NCI-H1092 treated with DMSO at 0.1 percent for 48 hours (cell line): ENCODE data around the gene COL19A1.

Source experiments
- DNase-seq: peaks from one replicate; lab custom pipeline; 2025; lab: John Stamatoyannopoulos, UW

Gene COL19A1

GRCh38 chr6:70125602-70126001 lies 259.2 kb downstream of the COL19A1 start:
- no peak for DNase-seq

- DNase-seq: no peak
These were observed 263.0 kb downstream of the COL19A1 start for GRCh38 chr6:70129341-70129740.

- DNase-seq: no peak
These were observed 264.5 kb downstream of the COL19A1 start for GRCh38 chr6:70130865-70131264.

- DNase-seq: no peak
These were observed 265.2 kb downstream of the COL19A1 start for GRCh38 chr6:70131528-70131927.

GRCh38 chr6:70133246-70133645 lies 266.9 kb downstream of the COL19A1 start:
- no peak for DNase-seq

GRCh38 chr6:70134542-70134941 lies 268.2 kb downstream of the COL19A1 start:
- no peak for DNase-seq

- DNase-seq: no peak
These were observed 269.1 kb downstream of the COL19A1 start for GRCh38 chr6:70135219-70136160.

GRCh38 chr6:70136996-70137395 lies 270.6 kb downstream of the COL19A1 start:
- no peak for DNase-seq

- no peak for DNase-seq
These were observed 274.1 kb downstream of the COL19A1 start for GRCh38 chr6:70140496-70140895.

- no peak for DNase-seq
These were observed 275.7 kb downstream of the COL19A1 start for GRCh38 chr6:70142034-70142433.

- DNase-seq: no peak
These were observed 278.8 kb downstream of the COL19A1 start for GRCh38 chr6:70145178-70145577.

GRCh38 chr6:70149209-70149788 lies 282.9 kb downstream of the COL19A1 start:
- DNase-seq: no peak

- DNase-seq: no peak
These were observed 284.2 kb downstream of the COL19A1 start for GRCh38 chr6:70150521-70150920.

- DNase-seq: no peak
These were observed 285.3 kb downstream of the COL19A1 start for GRCh38 chr6:70151616-70152015.

- DNase-seq: no peak
These were observed 286.4 kb downstream of the COL19A1 start for GRCh38 chr6:70152786-70153185.

- no peak for DNase-seq
These were observed 290.7 kb downstream of the COL19A1 start for GRCh38 chr6:70157086-70157485.

- DNase-seq: no peak
These were observed 293.9 kb downstream of the COL19A1 start for GRCh38 chr6:70160276-70160675.

- no peak for DNase-seq
These were observed 296.6 kb downstream of the COL19A1 start for GRCh38 chr6:70162972-70163371.

- no peak for DNase-seq
These were observed 297.4 kb downstream of the COL19A1 start for GRCh38 chr6:70163795-70164194.

- DNase-seq: no peak
These were observed 298.2 kb downstream of the COL19A1 start for GRCh38 chr6:70164556-70164955.

GRCh38 chr6:70166088-70166958 lies 300.0 kb downstream of the COL19A1 start:
- DNase-seq: peak; percentile 3

GRCh38 chr6:70168681-70169377 lies 302.5 kb downstream of the COL19A1 start:
- DNase-seq: no peak
